ENCODE data around the gene FBXL5. TPM values are rescaled to one million over a fixed set of nuclear protein-coding genes. Genes with fewer than 3 reads are reported as not detected.

The FBXL5 gene
- total RNA-seq, 1 donor from 2014 or later = 102 TPM

- DNase-seq (ENCODE audit: low read depth) = no peak
- FAIRE-seq = no peak
- peak overlapping the region; percentile 69 for H3K4me3 ChIP-seq (ENCODE audit: low read depth, low read length)
- no peak for TF ChIP-seq CTCF (IDR thresholded peaks at IDR 0.05; ENCODE audit: insufficient read depth, low read length, severe bottlenecking)
- no peaks in the 10 kb centered on the region for H3K27me3 ChIP-seq (ENCODE audit: control insufficient read depth, insufficient read depth, low read length)
- H3K36me3 ChIP-seq (ENCODE audit: control insufficient read depth, insufficient read depth, low read length) = no peaks in the 10 kb centered on the region
Measured at GRCh38 chr4:15654593-15655222, 449 bp downstream of the FBXL5 start.

- no peak for TF ChIP-seq CTCF (IDR thresholded peaks at IDR 0.05; ENCODE audit: insufficient read depth, low read length, severe bottlenecking)
- DNase-seq (ENCODE audit: low read depth) (no peak), FAIRE-seq (no peak)
- Histone ChIP-seq H3K36me3 (ENCODE audit: control insufficient read depth, insufficient read depth, low read length) (no peaks in the 10 kb centered on the region), H3K4me3 (ENCODE audit: low read depth, low read length) (peak overlapping the region; percentile 69), H3K27me3 (ENCODE audit: control insufficient read depth, insufficient read depth, low read length) (no peaks in the 10 kb centered on the region)
Measured at GRCh38 chr4:15653864-15654592, 1.1 kb downstream of the FBXL5 start.

GRCh38 chr4:15653420-15653819 is 1.7 kb downstream of the FBXL5 start:
- DNase-seq (ENCODE audit: low read depth) (no peak), FAIRE-seq (no peak)
- H3K27me3 ChIP-seq (ENCODE audit: control insufficient read depth, insufficient read depth, low read length) = no peaks in the 10 kb centered on the region
- no peaks in the 10 kb centered on the region for H3K36me3 ChIP-seq (ENCODE audit: control insufficient read depth, insufficient read depth, low read length)
- TF ChIP-seq CTCF (IDR thresholded peaks at IDR 0.05; ENCODE audit: insufficient read depth, low read length, severe bottlenecking) = no peak
- H3K4me3 ChIP-seq (ENCODE audit: low read depth, low read length) = peak overlapping the region; percentile 69

- H3K4me3 ChIP-seq (ENCODE audit: low read depth, low read length) = no peak overlapping the region
- H3K36me3 ChIP-seq (ENCODE audit: control insufficient read depth, insufficient read depth, low read length) = no peaks in the 10 kb centered on the region
- no peaks in the 10 kb centered on the region for H3K27me3 ChIP-seq (ENCODE audit: control insufficient read depth, insufficient read depth, low read length)
- DNase-seq (ENCODE audit: low read depth) = no peak
- no peak for FAIRE-seq
- TF ChIP-seq CTCF (IDR thresholded peaks at IDR 0.05; ENCODE audit: insufficient read depth, low read length, severe bottlenecking) = no peak
Measured at GRCh38 chr4:15652841-15653240, 2.3 kb downstream of the FBXL5 start.

GRCh38 chr4:15652191-15652590 is 3.0 kb downstream of the FBXL5 start:
- FAIRE-seq (no peak), DNase-seq (ENCODE audit: low read depth) (no peak)
- H3K36me3 ChIP-seq (ENCODE audit: control insufficient read depth, insufficient read depth, low read length) = peaks cover 2% of the 10 kb centered on the region
- TF ChIP-seq CTCF (IDR thresholded peaks at IDR 0.05; ENCODE audit: insufficient read depth, low read length, severe bottlenecking) = no peak
- no peaks in the 10 kb centered on the region for H3K27me3 ChIP-seq (ENCODE audit: control insufficient read depth, insufficient read depth, low read length)
- no peak overlapping the region for H3K4me3 ChIP-seq (ENCODE audit: low read depth, low read length)

Data from bronchial epithelial cell (primary cell).